ENCODE data around the gene ZNF436. TPM values are rescaled to one million over a fixed set of nuclear protein-coding genes. Genes with fewer than 3 reads are reported as not detected.

ZNF436 gene
- total and polyA plus RNA-seq, 2 experiments from 2014 or later: 0.23 to 1.0 TPM

- TF ChIP-seq ZNF462 (CRISPR knock-in tag; IDR thresholded peaks at IDR 0.05) (no peak), REST (IDR thresholded peaks at IDR 0.05; ENCODE audit: unreplicated experiment) (no peak), CREB1 (CRISPR knock-in tag; IDR thresholded peaks at IDR 0.05; ENCODE audit: low read depth) (no peak), EZH2phosphoT487 (IDR thresholded peaks at IDR 0.05; ENCODE audit: unreplicated experiment) (no peak)
Measured at GRCh38 chr1:23366598-23366997, 3.0 kb downstream of the ZNF436 start (continued).

- H3K27ac Mint-ChIP-seq: no peak overlapping the region
- TF ChIP-seq NANOG (IDR thresholded peaks at IDR 0.05; ENCODE audit: borderline replicate concordance): no peak
- no peak for TF ChIP-seq REST (IDR thresholded peaks at IDR 0.05; ENCODE audit: unreplicated experiment)
- TF ChIP-seq EZH2 (IDR thresholded peaks at IDR 0.05; ENCODE audit: low read depth, unreplicated experiment): no peak
- no peak for TF ChIP-seq ZNF331 (CRISPR knock-in tag; IDR thresholded peaks at IDR 0.05; ENCODE audit: low read depth)
Measured at GRCh38 chr1:23366146-23366545, 3.5 kb downstream of the ZNF436 start.

More at GRCh38 chr1:23366146-23366545, 3.5 kb downstream of the ZNF436 start:
- Histone ChIP-seq H3F3A (replicated peaks; ENCODE audit: low read depth) (peaks cover 20% of the 10 kb centered on the region; the same call in 1 of the 2 replicates), H3K27ac (ENCODE audit: low read depth) (no peak overlapping the region), H3K4me3 (no peak overlapping the region), H3K36me3 (ENCODE audit: insufficient read depth) (peaks cover 19% of the 10 kb centered on the region), H2AFZ (no peak overlapping the region), H3K79me2 (replicated peaks; ENCODE audit: insufficient read depth) (no peaks in the 10 kb centered on the region), H3K4me1 (ENCODE audit: insufficient read depth) (peaks cover 10% of the 10 kb centered on the region; the same call in 1 of the 2 replicates), H3K9me2 (ENCODE audit: insufficient read depth) (no peaks in the 10 kb centered on the region), H3K27me3 (ENCODE audit: insufficient read depth) (peaks cover 90% of the 10 kb centered on the region), H3K4me2 (no peak overlapping the region), H4K20me1 (replicated peaks; ENCODE audit: insufficient read depth) (peaks cover 16% of the 10 kb centered on the region)
- Mint-ChIP-seq H3K4me1 (peaks cover 17% of the 10 kb centered on the region), H3K9me3 (peaks cover 47% of the 10 kb centered on the region), H3K27me3 (ENCODE audit: insufficient read depth, low read depth, poor library complexity) (peaks cover 95% of the 10 kb centered on the region), H3K4me3 (no peak overlapping the region), H3K36me3 (ENCODE audit: low read depth) (peaks cover 36% of the 10 kb centered on the region)
- DNase-seq (ENCODE audit: low spot score): no peak
- no peak for ATAC-seq

All from GM23338 (cell line).